ENCODE results near the gene ARAF. TPM values are rescaled to one million over a fixed set of nuclear protein-coding genes. Genes with fewer than 3 reads are reported as not detected.
"Not testable (repeated sequence)": the region's sequence is repeated elsewhere in the genome, so short reads cannot be mapped to it uniquely, and the experiment has no call there.

Gene ARAF
- total RNA-seq (2014; rRNA removed; shearing (Covaris generic)) (21.4 and 32.0 TPM in 2 replicates), polyA plus RNA-seq (2016; fragmentation: Nextera tagmentation; extraction: Ambion mirVana) (74.8 and 78.0 TPM in 2 replicates)

DNA sequence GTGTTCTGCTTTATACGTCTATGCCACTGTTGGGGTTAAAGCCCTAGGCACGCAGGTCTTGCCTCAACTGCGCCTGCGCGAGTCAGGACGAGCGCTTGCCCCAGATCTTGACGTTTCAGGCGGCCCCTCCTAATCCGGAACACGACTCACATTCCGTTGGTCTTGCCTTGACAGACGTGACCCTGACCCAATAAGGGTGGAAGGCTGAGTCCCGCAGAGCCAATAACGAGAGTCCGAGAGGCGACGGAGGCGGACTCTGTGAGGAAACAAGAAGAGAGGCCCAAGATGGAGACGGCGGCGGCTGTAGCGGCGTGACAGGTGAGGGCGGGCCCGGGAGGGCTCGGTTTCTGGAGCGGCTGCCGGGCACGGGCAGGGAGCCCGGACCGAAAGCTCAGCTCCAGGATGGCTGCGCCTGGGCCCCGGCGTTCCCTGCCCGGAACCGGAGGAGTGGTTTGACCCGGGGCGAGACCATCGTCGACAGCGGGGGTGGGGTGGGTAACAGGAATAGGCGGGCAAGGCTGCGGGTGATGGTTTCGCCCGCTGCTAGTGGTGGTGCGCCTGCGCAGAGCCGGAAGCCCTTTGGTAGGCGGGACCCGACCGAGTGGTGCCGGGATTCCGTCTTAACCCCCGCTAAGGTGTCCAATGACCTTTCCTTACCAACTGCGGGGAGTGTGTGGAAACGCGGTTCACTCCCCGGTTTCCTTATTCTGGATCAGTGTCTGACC, at the start of gene ARAF:
ARAF (plus strand) TSS at position 272 of the 725 bp plus-strand sequence. CDS start 1,763 bp downstream, outside the sequence.
- DNase-seq, result peak; percentile 96
- H3K27me3 ChIP-seq (replicated peaks; ENCODE audit: insufficient read depth), result no peaks in the 10 kb centered on the region
- TF ChIP-seq EZH2 (IDR thresholded peaks at IDR 0.05; ENCODE audit: insufficient read depth, poor library complexity, severe bottlenecking) (no peak), EZH2phosphoT487 (IDR thresholded peaks at IDR 0.05; ENCODE audit: insufficient read depth, low read depth) (no peak)
- H3K4me3 ChIP-seq, result peak within 1 kb of the TSS; percentile 89
- H3K79me2 ChIP-seq (ENCODE audit: insufficient read depth), result peaks cover 43% of the 10 kb centered on the region
- peaks cover 12% of the 10 kb centered on the region; the same call in 1 of the 2 replicates for H3K4me1 ChIP-seq (ENCODE audit: insufficient read depth)
- H3K9me3 ChIP-seq (ENCODE audit: low read depth), result no peaks in the 10 kb centered on the region
- peak within 1 kb of the TSS; percentile 80 for H3K4me2 ChIP-seq (ENCODE audit: unreplicated experiment)
- H4K20me1 ChIP-seq (ENCODE audit: insufficient read depth), result no peaks in the 10 kb centered on the region
- H2AFZ ChIP-seq, result peak within 1 kb of the TSS; percentile 83
- no peaks in the 10 kb centered on the region for H3K36me3 ChIP-seq (ENCODE audit: low read depth)
- H3K9ac ChIP-seq, result peak within 1 kb of the TSS; percentile 97
- H3K9me2 ChIP-seq (ENCODE audit: insufficient read depth), result no peaks in the 10 kb centered on the region
- H3K27ac ChIP-seq, result peak within 1 kb of the TSS; percentile 96
- in situ Hi-C loops (cut with MboI), result no loop called here
- no peaks in the 10 kb centered on the region for H3F3A ChIP-seq (ENCODE audit: insufficient read depth)
- 1 to 2% methylated on average over 14 to 37 of the region's 59 CpGs for WGBS, 2 experiments (ENCODE audit: low coverage in 1 of 2, low lambda C conversion rate in 2 of 2, missing lambda C conversion rate in 2 of 2)

DNA sequence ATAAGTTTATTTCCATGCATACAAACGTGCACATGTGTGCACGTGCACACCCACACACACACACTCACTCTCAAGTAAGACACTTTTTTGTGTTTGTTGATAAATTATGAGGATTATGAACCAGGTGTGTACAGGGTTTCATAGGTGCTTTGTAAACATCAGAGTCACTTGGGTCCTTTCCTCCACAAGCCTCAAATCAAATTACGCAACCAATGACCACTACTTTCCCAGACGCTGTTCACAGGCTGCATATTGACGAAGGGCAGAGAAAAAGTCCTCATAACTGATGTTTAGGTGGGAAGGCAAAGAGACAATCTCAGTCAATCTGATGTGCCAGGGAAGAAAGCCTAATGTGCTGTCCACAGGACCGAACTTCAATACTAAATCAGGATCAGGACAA, 48.6 kb upstream of the ARAF start:
- H3K9me3 ChIP-seq (ENCODE audit: low read depth); H3K79me2 ChIP-seq (ENCODE audit: insufficient read depth); H3K27me3 ChIP-seq (replicated peaks; ENCODE audit: insufficient read depth); H3K9ac ChIP-seq; H2AFZ ChIP-seq; H4K20me1 ChIP-seq (ENCODE audit: insufficient read depth); H3K9me2 ChIP-seq (ENCODE audit: insufficient read depth); H3K4me2 ChIP-seq (ENCODE audit: unreplicated experiment); H3K36me3 ChIP-seq (ENCODE audit: low read depth); DNase-seq; in situ Hi-C loops (cut with MboI); H3K27ac ChIP-seq: not testable (repeated sequence)
- WGBS, 2 experiments (ENCODE audit: low coverage in 1 of 2, low lambda C conversion rate in 2 of 2, missing lambda C conversion rate in 2 of 2), result 97 to 98% methylated on average over 4 of the region's 6 CpGs
- H3F3A ChIP-seq (ENCODE audit: insufficient read depth), result peaks cover 11% of the 10 kb centered on the region; the same call in 1 of the 2 replicates
- H3K4me1 ChIP-seq (ENCODE audit: insufficient read depth), result peaks cover 29% of the 10 kb centered on the region
- 0 out of 2 replicates have a peak overlapping the region, but pooled peaks have one; percentile 7 for H3K4me3 ChIP-seq

DNA sequence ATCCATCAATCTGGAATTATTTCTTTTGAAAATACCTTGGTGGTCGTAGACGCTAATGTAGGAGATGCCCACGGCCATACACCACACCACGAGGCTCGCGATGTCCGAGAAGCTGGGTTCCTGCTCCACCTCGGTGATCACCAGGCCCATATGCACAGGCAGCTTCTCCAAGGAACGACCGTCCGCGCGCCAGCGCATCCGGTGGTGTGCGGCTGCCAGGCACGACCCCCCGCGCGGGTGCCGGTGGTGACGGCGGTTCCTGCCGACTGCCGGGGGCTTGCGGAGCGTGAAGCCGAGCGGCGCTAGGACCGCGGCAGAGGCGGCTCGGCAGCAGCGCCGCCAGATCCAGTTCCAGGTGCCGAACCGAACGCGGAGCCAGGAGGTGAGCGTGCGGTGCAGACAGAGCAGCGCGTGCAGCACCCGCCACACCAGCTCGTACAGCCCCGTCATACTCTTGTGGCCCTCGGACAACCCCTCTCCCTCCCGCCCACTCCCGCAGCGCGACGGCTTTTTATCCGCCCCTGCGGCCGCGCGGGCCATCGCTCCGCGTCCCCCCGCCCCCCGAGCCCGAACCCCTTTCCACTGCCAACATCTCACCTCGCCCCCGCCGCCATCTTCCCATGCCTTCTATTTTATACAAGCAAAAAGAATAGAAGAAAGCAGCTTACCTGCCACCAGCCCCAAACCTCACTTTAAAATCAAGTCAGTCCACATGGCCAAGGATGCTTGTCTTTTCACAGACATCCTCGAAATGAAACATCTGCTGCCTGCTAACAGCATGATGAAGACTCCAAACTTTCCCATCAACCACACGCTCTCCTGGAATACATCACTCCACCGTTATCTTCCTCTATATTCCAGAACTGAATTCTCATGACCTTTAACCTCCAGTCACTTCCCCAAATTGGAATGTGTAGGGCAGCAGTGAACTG, 47.7 kb upstream of the ARAF start:
- in situ Hi-C loops (cut with MboI); H3K9me3 ChIP-seq (ENCODE audit: low read depth); DNase-seq; H3K9me2 ChIP-seq (ENCODE audit: insufficient read depth); H4K20me1 ChIP-seq (ENCODE audit: insufficient read depth); H3K36me3 ChIP-seq (ENCODE audit: low read depth); H3K27me3 ChIP-seq (replicated peaks; ENCODE audit: insufficient read depth); H3K79me2 ChIP-seq (ENCODE audit: insufficient read depth): not testable (repeated sequence)
- Histone ChIP-seq H3K9ac (peak overlapping the region; percentile 57), H2AFZ (0 out of 2 replicates have a peak overlapping the region, but pooled peaks have one; percentile 51), H3F3A (ENCODE audit: insufficient read depth) (peaks cover 11% of the 10 kb centered on the region; the same call in 1 of the 2 replicates), H3K4me3 (peak overlapping the region; percentile 53), H3K4me1 (ENCODE audit: insufficient read depth) (peaks cover 29% of the 10 kb centered on the region), H3K27ac (peak overlapping the region; percentile 85; the same call in 1 of the 2 replicates), H3K4me2 (ENCODE audit: unreplicated experiment) (peak overlapping the region; percentile 53)
- WGBS, 2 experiments (ENCODE audit: low coverage in 1 of 2, low lambda C conversion rate in 2 of 2, missing lambda C conversion rate in 2 of 2), result 27 to 46% methylated on average over 7 to 20 of the region's 70 CpGs

DNA sequence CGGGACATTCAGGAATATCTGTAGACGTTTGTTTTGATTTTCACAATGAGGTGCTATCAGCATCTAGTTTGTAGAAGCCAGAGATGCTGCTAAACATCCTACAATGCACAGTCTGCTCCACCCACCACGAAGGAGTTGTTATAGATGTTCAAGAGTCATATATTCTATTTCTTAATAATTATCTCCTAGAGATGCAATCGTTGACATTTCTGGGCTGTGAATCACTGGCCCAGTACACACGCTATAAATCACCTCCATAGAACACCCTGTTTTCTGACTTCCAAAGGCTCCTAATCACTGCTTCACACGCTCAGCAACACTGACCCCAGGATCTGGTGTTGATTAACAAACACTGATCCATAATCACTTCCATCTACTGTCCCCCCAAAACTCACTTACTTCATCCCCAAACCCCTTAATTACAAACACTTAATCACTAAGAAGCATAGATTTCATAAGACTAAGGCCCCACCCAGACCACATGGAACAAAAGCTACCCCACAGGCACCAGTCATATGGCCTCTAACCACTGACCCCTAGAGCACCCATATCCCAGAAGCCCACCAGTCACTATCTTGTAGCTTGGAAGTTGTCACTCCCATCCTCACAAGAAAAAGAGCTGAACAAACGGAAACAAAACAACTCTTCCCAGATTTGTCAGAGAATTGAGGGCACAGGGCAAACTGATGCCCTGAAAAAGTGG, 46.3 kb upstream of the ARAF start:
- no peaks in the 10 kb centered on the region for H4K20me1 ChIP-seq (ENCODE audit: insufficient read depth)
- WGBS, 2 experiments (ENCODE audit: low coverage in 1 of 2, low lambda C conversion rate in 2 of 2, missing lambda C conversion rate in 2 of 2), result 18 to 26% methylated on average over 7 of the region's 7 CpGs
- peak; percentile 75 for DNase-seq
- no peak overlapping the region for H3K4me3 ChIP-seq
- H3K9me3 ChIP-seq (ENCODE audit: low read depth), result no peaks in the 10 kb centered on the region
- H3K4me1 ChIP-seq (ENCODE audit: insufficient read depth), result peaks cover 29% of the 10 kb centered on the region
- no peaks in the 10 kb centered on the region for H3K36me3 ChIP-seq (ENCODE audit: low read depth)
- no peak overlapping the region for H2AFZ ChIP-seq
- no peak for TF ChIP-seq EZH2 (IDR thresholded peaks at IDR 0.05; ENCODE audit: insufficient read depth, poor library complexity, severe bottlenecking)
- TF ChIP-seq EZH2phosphoT487 (IDR thresholded peaks at IDR 0.05; ENCODE audit: insufficient read depth, low read depth), result no peak
- H3K79me2 ChIP-seq (ENCODE audit: insufficient read depth), result no peaks in the 10 kb centered on the region
- peak overlapping the region; percentile 50; the same call in 1 of the 2 replicates for H3K9ac ChIP-seq
- H3K9me2 ChIP-seq (ENCODE audit: insufficient read depth), result no peaks in the 10 kb centered on the region
- H3K4me2 ChIP-seq (ENCODE audit: unreplicated experiment), result no peak overlapping the region
- H3F3A ChIP-seq (ENCODE audit: insufficient read depth), result peaks cover 11% of the 10 kb centered on the region; the same call in 1 of the 2 replicates
- H3K27ac ChIP-seq, result peak overlapping the region; percentile 85
- in situ Hi-C loops (cut with MboI), result no loop called here
- no peaks in the 10 kb centered on the region for H3K27me3 ChIP-seq (replicated peaks; ENCODE audit: insufficient read depth)

Data from GM23248 (cell line).